Inferior parietal cortex (tissue), 1 donor: ENCODE data around the gene TREM2.
"Not testable (repeated sequence)": the region's sequence is repeated elsewhere in the genome, so short reads cannot be mapped to it uniquely, and the experiment has no call there.

Experiments used
- DNase-seq: peaks from one replicate; pipeline ENCODE4 v3.0.0-alpha.2; 2016; ENCODE audit errors: extremely low spot score

The TREM2 gene

GRCh38 chr6:41153992-41154625 is 8.8 kb downstream of the TREM2 start, which contains the start of gene TREML1:
TSS of gene TREML1 (minus strand) at chr6:41154347. CDS start at chr6:41154288, 59 bp downstream.
- DNase-seq, result no peak

- no peak for DNase-seq
Measured at GRCh38 chr6:41153451-41153850, 9.5 kb downstream of the TREM2 start.

DNA sequence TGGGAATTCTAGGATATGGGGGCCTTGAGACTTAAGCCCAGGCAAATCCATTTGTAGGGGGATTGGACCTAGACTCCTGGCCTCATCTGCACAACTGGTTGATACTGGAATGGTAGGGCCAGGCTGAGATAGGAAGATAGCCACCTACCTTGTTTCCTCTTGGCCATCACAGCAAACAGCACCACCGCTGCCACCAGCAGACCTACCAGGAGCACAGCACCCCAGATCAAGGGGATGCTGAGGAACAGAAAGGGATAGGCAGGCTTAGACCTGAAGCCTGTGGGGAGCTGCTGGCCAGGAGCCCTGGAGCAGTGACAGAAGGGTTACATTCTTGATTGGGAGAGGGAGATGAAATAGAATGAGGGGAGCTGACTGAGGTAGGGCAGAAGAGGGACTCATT is 12.2 kb downstream of the TREM2 start:
- no peak for DNase-seq

GRCh38 chr6:41147917-41148316 is 15.0 kb downstream of the TREM2 start:
- DNase-seq, result no peak

- DNase-seq, result no peak
Measured at GRCh38 chr6:41136911-41137310, 26.0 kb downstream of the TREM2 start.

GRCh38 chr6:41135062-41135832 is 27.7 kb downstream of the TREM2 start:
- no peak for DNase-seq

DNA sequence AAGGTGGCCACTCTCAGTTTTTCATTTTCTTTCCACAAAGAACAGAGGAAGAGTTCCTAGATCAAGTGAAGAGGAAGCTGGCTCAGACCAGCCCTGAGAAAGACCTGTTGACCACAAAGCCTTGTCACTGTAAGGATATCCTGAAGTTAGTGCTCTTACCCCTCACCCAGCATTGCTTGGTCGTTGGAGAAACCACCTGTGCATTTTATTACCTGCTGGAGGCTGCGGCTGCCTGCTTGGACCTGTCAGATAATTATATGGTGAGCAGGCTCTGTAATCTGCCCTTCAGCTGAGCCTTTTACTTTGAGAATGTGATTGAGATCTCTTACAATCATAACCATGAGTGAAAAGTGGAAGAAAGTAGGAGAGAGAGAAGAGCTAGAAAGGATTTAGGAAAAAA is 30.7 kb downstream of the TREM2 start:
- no peak for DNase-seq

GRCh38 chr6:41125282-41125681 is 37.6 kb downstream of the TREM2 start:
- no peak for DNase-seq

- DNase-seq, result no peak
Measured at GRCh38 chr6:41122918-41123317, 40.0 kb downstream of the TREM2 start.

DNA sequence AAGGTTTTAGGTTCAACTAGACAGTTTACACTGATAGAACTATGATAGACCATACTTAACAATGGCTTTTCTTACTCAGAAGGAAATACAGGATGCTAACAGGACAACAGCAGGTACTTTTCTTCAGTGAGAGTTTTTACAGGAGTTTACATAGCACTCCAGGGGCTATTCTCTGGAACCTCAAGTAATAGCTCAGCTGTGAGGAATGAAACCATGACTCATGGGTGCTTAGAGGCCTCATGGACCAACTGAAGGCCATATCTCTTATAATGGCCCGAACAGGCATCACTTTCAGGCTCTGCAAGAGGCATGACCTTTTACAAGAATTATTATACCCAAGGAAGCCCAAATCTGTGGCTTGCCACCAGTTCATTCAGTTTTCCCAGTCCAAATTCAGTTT is 40.5 kb downstream of the TREM2 start:
- no peak for DNase-seq

DNA sequence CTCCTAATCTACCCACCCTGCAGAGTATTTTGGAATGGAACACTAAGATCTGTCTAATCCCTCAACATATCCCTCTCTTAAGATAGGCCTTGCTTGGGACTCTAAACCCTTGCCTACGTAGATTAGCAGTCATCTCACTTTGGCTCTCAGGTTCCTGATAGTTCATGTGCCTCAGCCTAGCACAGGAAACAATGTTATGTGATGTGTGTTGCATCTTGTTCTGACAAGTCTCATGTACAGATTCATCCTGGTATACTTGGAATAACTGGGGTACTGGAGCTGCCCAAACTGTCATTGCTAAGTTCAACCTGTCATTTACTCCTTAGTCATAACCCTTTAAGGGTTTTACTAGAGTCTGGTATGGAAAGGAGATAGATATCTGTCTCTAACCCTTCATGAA is 42.9 kb downstream of the TREM2 start:
- DNase-seq, result no peak

DNA sequence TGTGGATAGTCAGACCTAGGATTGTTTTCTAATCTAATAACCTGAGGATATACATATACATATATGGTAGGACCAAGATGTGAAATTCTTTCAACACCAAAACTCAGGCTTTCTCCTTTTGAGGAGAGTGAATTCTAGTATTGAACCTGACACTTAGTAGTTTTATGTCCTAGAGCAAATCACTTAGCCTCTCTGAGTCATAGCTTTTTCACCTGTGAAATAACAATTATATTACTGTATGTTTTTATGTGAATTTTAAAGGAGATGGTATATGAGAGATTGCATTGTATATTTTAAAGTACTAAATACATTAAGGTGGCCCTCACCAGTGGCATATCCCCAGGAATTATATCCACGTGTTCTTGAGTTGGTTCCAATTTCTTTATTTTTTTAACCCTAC is 43.4 kb downstream of the TREM2 start:
- no peak for DNase-seq

DNA sequence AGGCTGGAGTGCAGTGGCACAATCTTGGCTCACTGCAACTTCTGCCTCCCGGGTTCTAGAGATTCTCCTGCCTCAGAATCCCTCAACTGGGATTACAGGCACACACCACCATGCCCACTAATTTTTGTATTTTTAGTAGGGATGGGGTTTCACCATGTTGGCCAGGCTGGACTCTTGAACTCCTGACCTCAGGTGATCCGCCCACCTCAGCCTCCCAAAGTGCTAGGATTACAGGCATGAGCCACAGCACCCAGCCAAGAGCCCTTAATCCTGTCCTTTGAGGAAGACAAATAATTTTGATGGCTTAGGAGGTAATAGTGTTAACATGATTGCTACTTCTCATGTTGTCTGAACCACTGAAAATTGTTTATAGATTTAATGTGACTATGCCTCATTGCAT is 47.9 kb downstream of the TREM2 start:
- DNase-seq, result not testable (repeated sequence)

- DNase-seq, result no peak
Measured at GRCh38 chr6:41111017-41111416, 51.9 kb downstream of the TREM2 start.
